ENCODE data around the gene ETV7.

ETV7 gene

GRCh38 chr6:36337814-36338213, 49.7 kb downstream of the ETV7 start:
- DNase-seq: no peak

DNA sequence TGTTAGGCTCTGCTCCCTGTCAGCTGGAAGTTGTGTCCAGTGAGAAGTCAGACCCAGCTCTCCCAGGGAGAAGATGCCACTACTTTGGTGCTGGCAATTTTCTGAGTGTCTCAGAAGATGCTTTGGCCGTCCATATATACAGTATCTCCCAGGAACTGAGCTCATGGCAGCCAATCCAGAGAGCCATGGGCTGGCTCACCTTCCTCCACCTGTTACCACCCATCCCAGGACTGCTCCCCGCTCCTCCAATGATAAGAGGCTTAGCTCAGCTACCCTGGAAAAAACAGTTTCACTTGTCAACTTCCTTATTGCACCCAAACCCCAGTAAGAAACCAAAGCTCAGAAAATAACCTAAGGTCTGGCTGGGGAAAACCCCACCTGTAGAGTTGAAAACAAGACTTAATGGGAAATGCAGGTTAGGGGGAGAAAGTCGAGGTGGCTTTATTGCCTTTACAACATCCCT, 50.7 kb downstream of the ETV7 start, which contains the start of gene BNIP5:
Gene BNIP5, minus strand, starts transcription at position 110 of the 463 bp plus-strand sequence. CDS start 6,198 bp downstream, outside the sequence.
- no peak for DNase-seq

- DNase-seq: no peak
Observed at GRCh38 chr6:36336208-36336710, 51.2 kb downstream of the ETV7 start.

GRCh38 chr6:36335465-36336207, 51.8 kb downstream of the ETV7 start:
- no peak for DNase-seq

GRCh38 chr6:36334832-36335459, 52.5 kb downstream of the ETV7 start:
- no peak for DNase-seq

- DNase-seq: no peak
Observed at GRCh38 chr6:36333931-36334725, 53.3 kb downstream of the ETV7 start.

GRCh38 chr6:36333171-36333895, 54.1 kb downstream of the ETV7 start:
- no peak for DNase-seq

- DNase-seq: no peak
Observed at GRCh38 chr6:36331381-36331780, 56.1 kb downstream of the ETV7 start.

DNA sequence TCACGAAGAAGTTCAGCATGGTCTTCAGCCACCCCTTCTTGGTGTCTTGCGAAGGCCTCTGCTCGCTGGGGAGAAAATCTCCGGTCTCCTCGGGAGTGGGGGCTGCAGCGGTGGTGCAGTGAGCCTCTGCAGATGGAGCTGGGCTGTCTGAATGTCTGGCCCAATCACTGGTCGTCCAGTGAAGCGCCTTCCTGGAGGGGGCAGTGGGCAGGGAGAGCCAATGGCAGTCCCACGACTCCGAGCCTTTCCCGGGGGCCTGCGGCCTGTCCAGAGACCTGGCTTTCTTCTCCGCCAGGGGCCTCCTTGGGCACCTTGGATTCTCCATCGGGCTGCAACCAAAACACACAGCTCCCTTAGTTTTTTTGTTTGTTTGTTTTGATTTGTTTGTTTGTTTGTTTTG, 57.1 kb downstream of the ETV7 start:
- DNase-seq: no peak

- DNase-seq: no peak
Observed at GRCh38 chr6:36329798-36330291, 57.6 kb downstream of the ETV7 start.

DNA sequence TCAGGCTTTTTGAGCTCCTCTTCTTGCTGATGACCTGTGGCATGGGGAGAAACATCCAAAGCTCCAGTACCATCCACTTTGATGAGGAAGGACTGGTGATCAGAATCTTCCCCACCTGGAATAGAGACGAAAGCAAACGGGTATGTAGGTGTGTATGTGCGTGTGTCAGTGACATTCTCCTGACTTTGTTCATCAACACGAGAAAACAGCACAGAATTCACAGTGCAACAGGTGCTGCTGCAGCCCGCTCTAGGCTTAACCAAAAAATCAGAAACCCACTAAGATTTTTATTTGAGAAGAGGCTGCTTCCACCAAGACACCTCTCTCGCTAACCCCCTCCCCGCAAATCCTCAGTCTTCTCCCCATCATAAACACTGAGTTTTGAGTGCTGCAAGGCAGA, 58.9 kb downstream of the ETV7 start:
- DNase-seq: no peak

DNA sequence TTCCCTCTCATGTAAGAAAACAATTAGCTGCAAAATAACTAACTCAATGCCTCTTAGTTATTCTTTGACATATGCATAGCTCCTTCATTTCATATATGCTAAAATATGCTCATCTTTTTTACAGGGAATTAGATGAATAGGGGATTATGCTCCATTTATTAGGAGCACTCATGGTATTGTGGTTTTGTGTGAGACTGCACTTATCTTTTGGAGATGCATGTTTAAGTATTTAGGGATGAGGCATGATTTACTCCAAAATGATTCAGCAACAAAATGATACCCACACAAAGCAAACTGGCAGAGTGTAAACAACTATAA, 59.6 kb downstream of the ETV7 start:
- no peak for DNase-seq

GRCh38 chr6:36327226-36327918, 60.1 kb downstream of the ETV7 start:
- no peak for DNase-seq

DNA sequence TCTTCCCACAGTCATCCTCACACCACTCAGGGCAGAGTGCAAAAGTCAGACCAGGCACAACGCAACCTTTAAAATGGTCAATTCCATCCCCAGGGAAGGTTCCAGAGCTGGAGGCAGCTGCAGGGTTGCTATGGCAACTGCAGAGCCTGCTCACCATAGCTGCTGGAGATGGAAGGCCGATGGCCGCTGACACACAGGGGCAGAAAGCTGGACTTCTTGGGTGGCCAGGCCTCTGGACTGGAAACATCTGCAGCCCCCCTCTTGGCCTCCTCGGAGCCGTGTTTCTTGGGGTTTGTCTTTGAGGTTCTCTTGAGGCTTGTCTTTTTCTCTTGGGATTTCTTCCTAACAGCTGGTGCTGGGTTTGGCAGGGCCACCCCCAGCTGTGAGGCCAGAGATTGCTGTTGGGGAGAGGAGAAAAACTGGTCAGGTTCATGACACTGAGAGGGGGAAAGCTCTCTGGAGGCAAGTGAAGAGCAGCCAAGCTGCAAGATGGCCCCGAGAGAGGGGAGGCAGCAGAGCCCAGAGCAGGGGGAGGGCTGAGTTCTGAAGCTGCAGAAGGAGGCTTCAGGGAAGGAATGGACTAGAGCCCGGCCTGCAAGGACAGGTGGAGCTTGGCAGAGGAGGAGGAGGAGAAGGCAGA, 61.0 kb downstream of the ETV7 start:
- DNase-seq: no peak

GRCh38 chr6:36324715-36325114, 62.8 kb downstream of the ETV7 start:
- no peak for DNase-seq

DNA sequence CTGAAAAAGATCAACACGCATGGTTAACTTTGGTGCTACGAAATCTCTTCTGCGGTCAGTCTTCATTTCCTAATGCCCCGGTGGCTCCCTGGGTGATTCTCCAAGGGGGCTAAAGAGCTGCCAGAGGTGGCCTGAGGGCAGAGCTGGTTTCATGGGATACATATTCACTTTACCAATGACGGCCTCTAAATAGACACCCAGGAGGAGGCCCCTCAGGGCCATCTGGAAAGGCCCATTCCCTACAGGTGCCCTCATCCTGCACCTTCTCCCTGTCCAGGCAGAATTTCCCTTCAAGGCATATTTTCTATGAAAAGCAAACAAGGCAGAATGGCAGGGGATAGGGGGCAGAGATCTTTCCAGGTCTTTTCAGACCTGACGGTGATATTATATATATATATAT, 63.3 kb downstream of the ETV7 start:
- no peak for DNase-seq

- DNase-seq: no peak
Observed at GRCh38 chr6:36323062-36323461, 64.4 kb downstream of the ETV7 start.

DNA sequence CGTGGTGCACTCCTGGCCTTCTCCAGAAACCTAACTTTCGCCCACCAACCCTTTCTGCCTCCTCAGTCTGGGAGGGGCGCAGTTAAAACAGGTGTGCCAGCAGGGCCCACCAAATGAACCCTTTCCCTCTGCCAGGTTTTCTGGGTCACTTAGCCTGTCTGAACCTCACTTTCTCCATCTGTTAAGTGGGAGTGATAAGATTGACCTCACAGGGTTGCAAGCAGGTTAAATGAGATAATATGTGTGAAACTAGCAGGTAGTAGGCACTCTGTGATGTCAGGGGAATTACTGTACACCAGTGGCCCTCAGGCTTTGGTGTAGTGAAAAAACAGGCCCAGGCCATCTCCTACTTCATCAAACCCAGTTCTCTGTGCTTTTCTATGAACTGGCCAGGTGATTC, 64.9 kb downstream of the ETV7 start:
- no peak for DNase-seq

- no peak for DNase-seq
Observed at GRCh38 chr6:36320475-36320874, 67.0 kb downstream of the ETV7 start.

DNA sequence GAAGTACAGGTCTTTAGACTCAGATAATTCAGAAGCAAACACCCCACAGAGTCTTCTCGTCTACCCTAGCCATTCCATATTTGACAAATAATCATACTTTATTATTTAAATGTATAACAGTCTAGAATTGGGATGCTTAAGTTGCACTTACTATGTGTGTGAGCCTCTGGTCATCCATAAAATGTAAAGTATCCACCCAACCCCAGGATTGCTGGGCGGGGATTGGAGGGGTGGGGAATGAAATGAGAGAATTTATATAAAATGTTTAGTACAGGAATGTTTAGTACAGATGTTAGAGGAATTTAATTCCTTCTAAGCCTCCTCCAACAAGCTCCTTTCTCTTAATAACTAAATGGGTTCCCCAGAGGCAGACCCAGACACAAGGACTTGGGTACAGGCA, 67.6 kb downstream of the ETV7 start:
- no peak for DNase-seq

- DNase-seq: no peak
Observed at GRCh38 chr6:36319436-36319762, 68.1 kb downstream of the ETV7 start.
